Measurements from ENCODE around the gene ADCYAP1R1.

The ADCYAP1R1 gene

GRCh38 chr7:31160941-31161340 lies 108.8 kb downstream of the ADCYAP1R1 start:
- no peak for FAIRE-seq
- DNase-seq (ENCODE audit: insufficient read length, low spot score) = no peak
- TF ChIP-seq POU2F2 (IDR thresholded peaks at IDR 0.05; ENCODE audit: low read depth, low read length) (no peak), POLR2A (IDR thresholded peaks at IDR 0.05; ENCODE audit: low read depth, low read length) (no peak), POLR2AphosphoS5 (IDR thresholded peaks at IDR 0.05; ENCODE audit: low read depth, low read length) (no peak), PAX5 (IDR thresholded peaks at IDR 0.05; ENCODE audit: insufficient read depth, low read length, severe bottlenecking) (no peak), TAF1 (IDR thresholded peaks at IDR 0.05; ENCODE audit: low read depth, low read length) (no peak), SPI1 (IDR thresholded peaks at IDR 0.05; ENCODE audit: low read depth, low read length) (no peak)
